GM23338 (cell line): ENCODE measurements around the gene INPP5A. TPM values are rescaled to one million over a fixed set of nuclear protein-coding genes. Genes with fewer than 3 reads are reported as not detected.

Source experiments
- ATAC-seq: fragments of 200-7000 bp; cut with Tn5 transposase; 3 replicates; pipeline ENCODE4 v1.9.1; 2020
- DNase-seq: peaks from one replicate; pipeline ENCODE4 v3.0.0-alpha.2; 2015; ENCODE audit warnings: low spot score
- H2AFZ ChIP-seq: fragments of 200-600 bp; sonication (generic); 2 replicates; pipeline ENCODE4 v1.8.0; 2016; ENCODE audit warnings: antibody characterized with exemption, mild to moderate bottlenecking, moderate library complexity
- H3F3A ChIP-seq: fragments of 200-600 bp; sonication (generic); replicated peaks from 2 replicates; pipeline ENCODE4 v1.8.0; 2017; ENCODE audit warnings: antibody characterized with exemption, mixed run types, low read depth
- H3K27ac ChIP-seq: fragments of 200-600 bp; sonication (generic); 2 replicates; pipeline ENCODE4 v1.6.1; 2016; ENCODE audit warnings: low read depth
- H3K27me3 ChIP-seq: fragments of 200-600 bp; sonication (generic); 2 replicates; pipeline ENCODE4 v1.8.0; 2016; ENCODE audit warnings: mild to moderate bottlenecking, mixed run types, moderate library complexity; ENCODE audit not compliant: insufficient read depth
- H3K36me3 ChIP-seq: fragments of 200-600 bp; sonication (generic); 2 replicates; pipeline ENCODE4 v1.8.0; 2016; ENCODE audit warnings: mild to moderate bottlenecking; ENCODE audit not compliant: insufficient read depth
- H3K4me1 ChIP-seq: fragments of 200-600 bp; sonication (generic); 2 replicates; pipeline ENCODE4 v1.8.0; 2016; ENCODE audit warnings: mild to moderate bottlenecking, moderate library complexity; ENCODE audit not compliant: insufficient read depth
- H3K4me2 ChIP-seq: fragments of 200-600 bp; sonication (generic); 2 replicates; pipeline ENCODE4 v1.7.1; 2017; ENCODE audit warnings: mixed run types
- H3K4me3 ChIP-seq: fragments of 200-600 bp; sonication (generic); 2 replicates; pipeline ENCODE4 v1.6.1; 2016; ENCODE audit warnings: mixed run types
- H3K79me2 ChIP-seq: fragments of 200-600 bp; sonication (generic); replicated peaks from 2 replicates; pipeline ENCODE4 v1.8.0; 2017; ENCODE audit warnings: mild to moderate bottlenecking; ENCODE audit not compliant: insufficient read depth
- H3K9me2 ChIP-seq: fragments of 200-600 bp; sonication (generic); 2 replicates; pipeline ENCODE4 v1.8.0; 2017; ENCODE audit not compliant: insufficient read depth
- H4K20me1 ChIP-seq: fragments of 200-600 bp; sonication (generic); replicated peaks from 2 replicates; pipeline ENCODE4 v1.8.0; 2017; ENCODE audit warnings: mild to moderate bottlenecking; ENCODE audit not compliant: insufficient read depth
- H3K27ac Mint-ChIP-seq: 2 replicates; pipeline ENCODE4 v1.8.0; 2020; ENCODE audit warnings: inconsistent platforms, mild to moderate bottlenecking, moderate library complexity, mixed read lengths
- H3K27me3 Mint-ChIP-seq: 3 replicates; pipeline ENCODE4 v1.8.0; 2022; ENCODE audit warnings: low read depth, mild to moderate bottlenecking, moderate library complexity, mixed read lengths, inconsistent platforms; ENCODE audit not compliant: insufficient read depth, poor library complexity
- H3K36me3 Mint-ChIP-seq: 3 replicates; pipeline ENCODE4 v1.8.0; 2021; ENCODE audit warnings: low read depth, mild to moderate bottlenecking, inconsistent platforms, moderate library complexity, mixed read lengths
- H3K4me1 Mint-ChIP-seq: 3 replicates; pipeline ENCODE4 v1.8.0; 2020; ENCODE audit warnings: mild to moderate bottlenecking, inconsistent platforms, mixed read lengths
- H3K4me3 Mint-ChIP-seq: 3 replicates; pipeline ENCODE4 v1.8.0; 2021; ENCODE audit warnings: moderate library complexity, mild to moderate bottlenecking, inconsistent platforms, mixed read lengths
- H3K9me3 Mint-ChIP-seq: 3 replicates; pipeline ENCODE4 v1.8.0; 2020; ENCODE audit warnings: moderate library complexity, mild to moderate bottlenecking, inconsistent platforms, mixed read lengths
- CREB1 ChIP-seq: fragments of 250-450 bp; sonication (Bioruptor Pico); IDR thresholded peaks from 2 replicates; pipeline ENCODE4 v1.5.0; 2020; ENCODE audit warnings: low read depth, mild to moderate bottlenecking, moderate library complexity
- EZH2 ChIP-seq: fragments of 200-600 bp; sonication (generic); IDR thresholded peaks from one replicate; pipeline ENCODE4 v1.8.0; 2017; ENCODE audit warnings: antibody characterized with exemption, mild to moderate bottlenecking, low read depth; ENCODE audit not compliant: unreplicated experiment
- JUNB ChIP-seq: IDR thresholded peaks from one replicate; pipeline ENCODE4 v1.6.1; 2016; ENCODE audit warnings: antibody characterized with exemption; ENCODE audit not compliant: unreplicated experiment
- NANOG ChIP-seq: IDR thresholded peaks from 2 replicates; pipeline ENCODE4 v1.6.1; 2016; ENCODE audit warnings: antibody characterized with exemption, borderline replicate concordance
- STAT1 ChIP-seq: IDR thresholded peaks from one replicate; pipeline ENCODE4 v1.6.1; 2016; ENCODE audit warnings: antibody characterized with exemption; ENCODE audit not compliant: unreplicated experiment
- ZNF114 ChIP-seq: fragments of 250-450 bp; sonication (Bioruptor Pico); IDR thresholded peaks from 2 replicates; pipeline ENCODE4 v1.5.0; 2020; ENCODE audit warnings: mild to moderate bottlenecking, moderate library complexity
- ZNF331 ChIP-seq: fragments of 250-450 bp; sonication (Bioruptor Pico); IDR thresholded peaks from 2 replicates; pipeline ENCODE4 v1.5.0; 2020; ENCODE audit warnings: low read depth, mild to moderate bottlenecking, moderate library complexity
- polyA plus RNA-seq: library from polyadenylated mRNA; unstranded; fragments of >200 nt; fragmentation: Nextera tagmentation; extraction: Ambion mirVana; gene quantifications from 2 replicates; pipeline ENCODE4 v1.2.1, GENCODE V29; 2016
- total RNA-seq: library from RNA; depleted of rRNA; stranded (reverse); fragments of >200 nt; shearing (Covaris generic); gene quantifications from 2 replicates; pipeline ENCODE4 v1.2.3, GENCODE V29; 2014
- TF ChIP-seq, protein P1 (sequence below): IDR thresholded peaks from one replicate; pipeline ENCODE4 v1.6.1; 2018; ENCODE audit warnings: antibody characterized with exemption; ENCODE audit not compliant: unreplicated experiment
- TF ChIP-seq, protein P2 (sequence below): IDR thresholded peaks from 2 replicates; pipeline ENCODE4 v1.6.1; 2016; ENCODE audit warnings: antibody characterized with exemption
- TF ChIP-seq, protein P3 (sequence below), 2 experiments: fragments of 200-600 bp in 1 of 2; sonication (generic) in 1 of 2; conservative IDR thresholded peaks; 2 replicates each; pipeline versions ENCODE4 v1.5.1 to v1.6.1; 2016 to 2017; ENCODE audit warnings: antibody characterized with exemption in 2 of 2, low read depth in 2 of 2, mild to moderate bottlenecking in 2 of 2, moderate library complexity in 1 of 2

Gene INPP5A
- total and polyA plus RNA-seq, 2 experiments from 2014 or later, result 5.9 to 40.6 TPM

DNA sequence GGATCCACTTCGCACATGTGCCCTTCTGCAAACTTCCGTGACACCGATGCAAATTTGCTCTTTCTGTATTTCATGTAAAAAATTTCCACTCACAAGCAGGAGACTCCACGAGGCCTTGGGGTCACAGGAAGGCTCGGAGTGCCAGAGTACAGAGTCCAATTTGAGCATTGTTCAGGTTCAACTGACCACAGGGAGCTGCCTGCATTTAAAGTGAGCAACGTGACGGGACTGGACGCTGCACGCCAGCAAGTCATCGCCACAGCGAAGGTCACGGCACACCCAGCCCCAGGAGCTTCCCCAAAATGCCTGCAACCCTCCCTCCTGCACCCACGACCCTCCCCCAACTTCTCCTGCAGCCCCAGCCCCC lies 289.8 kb downstream of the INPP5A start (continued):
- TF ChIP-seq, protein P1, sequence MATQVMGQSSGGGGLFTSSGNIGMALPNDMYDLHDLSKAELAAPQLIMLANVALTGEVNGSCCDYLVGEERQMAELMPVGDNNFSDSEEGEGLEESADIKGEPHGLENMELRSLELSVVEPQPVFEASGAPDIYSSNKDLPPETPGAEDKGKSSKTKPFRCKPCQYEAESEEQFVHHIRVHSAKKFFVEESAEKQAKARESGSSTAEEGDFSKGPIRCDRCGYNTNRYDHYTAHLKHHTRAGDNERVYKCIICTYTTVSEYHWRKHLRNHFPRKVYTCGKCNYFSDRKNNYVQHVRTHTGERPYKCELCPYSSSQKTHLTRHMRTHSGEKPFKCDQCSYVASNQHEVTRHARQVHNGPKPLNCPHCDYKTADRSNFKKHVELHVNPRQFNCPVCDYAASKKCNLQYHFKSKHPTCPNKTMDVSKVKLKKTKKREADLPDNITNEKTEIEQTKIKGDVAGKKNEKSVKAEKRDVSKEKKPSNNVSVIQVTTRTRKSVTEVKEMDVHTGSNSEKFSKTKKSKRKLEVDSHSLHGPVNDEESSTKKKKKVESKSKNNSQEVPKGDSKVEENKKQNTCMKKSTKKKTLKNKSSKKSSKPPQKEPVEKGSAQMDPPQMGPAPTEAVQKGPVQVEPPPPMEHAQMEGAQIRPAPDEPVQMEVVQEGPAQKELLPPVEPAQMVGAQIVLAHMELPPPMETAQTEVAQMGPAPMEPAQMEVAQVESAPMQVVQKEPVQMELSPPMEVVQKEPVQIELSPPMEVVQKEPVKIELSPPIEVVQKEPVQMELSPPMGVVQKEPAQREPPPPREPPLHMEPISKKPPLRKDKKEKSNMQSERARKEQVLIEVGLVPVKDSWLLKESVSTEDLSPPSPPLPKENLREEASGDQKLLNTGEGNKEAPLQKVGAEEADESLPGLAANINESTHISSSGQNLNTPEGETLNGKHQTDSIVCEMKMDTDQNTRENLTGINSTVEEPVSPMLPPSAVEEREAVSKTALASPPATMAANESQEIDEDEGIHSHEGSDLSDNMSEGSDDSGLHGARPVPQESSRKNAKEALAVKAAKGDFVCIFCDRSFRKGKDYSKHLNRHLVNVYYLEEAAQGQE, result no peak
- no peak for TF ChIP-seq CREB1 (CRISPR knock-in tag)
- TF ChIP-seq EZH2, result no peak
- TF ChIP-seq, protein P2, sequence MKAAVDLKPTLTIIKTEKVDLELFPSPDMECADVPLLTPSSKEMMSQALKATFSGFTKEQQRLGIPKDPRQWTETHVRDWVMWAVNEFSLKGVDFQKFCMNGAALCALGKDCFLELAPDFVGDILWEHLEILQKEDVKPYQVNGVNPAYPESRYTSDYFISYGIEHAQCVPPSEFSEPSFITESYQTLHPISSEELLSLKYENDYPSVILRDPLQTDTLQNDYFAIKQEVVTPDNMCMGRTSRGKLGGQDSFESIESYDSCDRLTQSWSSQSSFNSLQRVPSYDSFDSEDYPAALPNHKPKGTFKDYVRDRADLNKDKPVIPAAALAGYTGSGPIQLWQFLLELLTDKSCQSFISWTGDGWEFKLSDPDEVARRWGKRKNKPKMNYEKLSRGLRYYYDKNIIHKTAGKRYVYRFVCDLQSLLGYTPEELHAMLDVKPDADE, result no peak
- no peak for TF ChIP-seq NANOG
- TF ChIP-seq, protein P3, sequence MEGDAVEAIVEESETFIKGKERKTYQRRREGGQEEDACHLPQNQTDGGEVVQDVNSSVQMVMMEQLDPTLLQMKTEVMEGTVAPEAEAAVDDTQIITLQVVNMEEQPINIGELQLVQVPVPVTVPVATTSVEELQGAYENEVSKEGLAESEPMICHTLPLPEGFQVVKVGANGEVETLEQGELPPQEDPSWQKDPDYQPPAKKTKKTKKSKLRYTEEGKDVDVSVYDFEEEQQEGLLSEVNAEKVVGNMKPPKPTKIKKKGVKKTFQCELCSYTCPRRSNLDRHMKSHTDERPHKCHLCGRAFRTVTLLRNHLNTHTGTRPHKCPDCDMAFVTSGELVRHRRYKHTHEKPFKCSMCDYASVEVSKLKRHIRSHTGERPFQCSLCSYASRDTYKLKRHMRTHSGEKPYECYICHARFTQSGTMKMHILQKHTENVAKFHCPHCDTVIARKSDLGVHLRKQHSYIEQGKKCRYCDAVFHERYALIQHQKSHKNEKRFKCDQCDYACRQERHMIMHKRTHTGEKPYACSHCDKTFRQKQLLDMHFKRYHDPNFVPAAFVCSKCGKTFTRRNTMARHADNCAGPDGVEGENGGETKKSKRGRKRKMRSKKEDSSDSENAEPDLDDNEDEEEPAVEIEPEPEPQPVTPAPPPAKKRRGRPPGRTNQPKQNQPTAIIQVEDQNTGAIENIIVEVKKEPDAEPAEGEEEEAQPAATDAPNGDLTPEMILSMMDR (conservative IDR thresholded peaks at IDR 0.05; ENCODE audit: low read depth in 2 of 2), result no peak
- no peak for TF ChIP-seq ZNF331
- no peak for TF ChIP-seq STAT1

DNA sequence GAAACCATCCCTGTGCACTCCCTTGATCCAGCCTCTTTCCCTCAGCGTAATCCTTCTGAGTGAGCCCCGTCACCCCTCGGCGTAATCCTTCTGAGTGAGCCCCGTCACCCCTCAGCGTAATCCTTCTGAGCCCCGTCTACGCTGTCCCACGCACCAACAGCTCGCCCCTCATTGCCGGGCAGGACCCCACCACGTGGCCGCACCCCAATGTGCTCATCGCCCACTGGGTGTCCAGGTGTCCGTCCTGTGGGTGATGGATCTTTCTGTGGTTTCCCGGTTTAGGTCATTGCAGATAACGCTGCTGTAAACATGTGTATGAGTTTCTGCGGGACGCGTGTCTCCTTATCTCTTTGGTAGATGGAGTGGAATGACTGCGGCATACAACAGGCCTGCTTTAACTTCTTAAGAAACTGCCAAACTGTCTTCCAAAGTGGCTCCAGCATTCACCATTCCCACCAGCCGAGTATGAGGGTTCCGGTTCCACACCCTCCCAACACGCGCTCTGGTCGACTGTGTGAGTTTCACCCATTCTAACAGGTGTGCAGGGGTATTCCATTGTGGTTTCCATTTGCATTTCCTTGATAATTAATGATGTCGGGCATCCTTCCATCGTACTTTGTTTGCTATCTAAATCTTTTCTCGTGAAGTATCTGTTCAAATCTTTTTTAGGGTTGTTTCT lies 290.4 kb downstream of the INPP5A start:
- no peaks in the 10 kb centered on the region for H4K20me1 ChIP-seq
- H3F3A ChIP-seq, result no peaks in the 10 kb centered on the region
- no peaks in the 10 kb centered on the region for H3K79me2 ChIP-seq
- no peak overlapping the region for H3K27ac ChIP-seq
- no peak overlapping the region for H2AFZ ChIP-seq
- no peaks in the 10 kb centered on the region for H3K4me1 ChIP-seq
- ATAC-seq (no peak), DNase-seq (no peak)
- H3K4me3 ChIP-seq, result no peak overlapping the region
- Mint-ChIP-seq H3K27ac (no peak overlapping the region), H3K36me3 (peaks cover 6% of the 10 kb centered on the region), H3K9me3 (peaks cover 16% of the 10 kb centered on the region), H3K4me3 (no peak overlapping the region), H3K27me3 (peaks cover 13% of the 10 kb centered on the region), H3K4me1 (no peaks in the 10 kb centered on the region; the same call in 2 of the 3 replicates)
- H3K27me3 ChIP-seq, result no peaks in the 10 kb centered on the region
- H3K9me2 ChIP-seq, result no peaks in the 10 kb centered on the region
- H3K36me3 ChIP-seq, result no peaks in the 10 kb centered on the region
- H3K4me2 ChIP-seq, result no peak overlapping the region
- TF ChIP-seq, protein P1, result no peak
- TF ChIP-seq ZNF331 (no peak), CREB1 (CRISPR knock-in tag) (no peak), JUNB (no peak), ZNF114 (CRISPR knock-in tag) (no peak)
- TF ChIP-seq, protein P3 (conservative IDR thresholded peaks at IDR 0.05; ENCODE audit: low read depth in 2 of 2), result no peak
